NCI-H2107 (cell line): ENCODE measurements around the gene DNAI2.
A peak's percentile ranks its signal among the peaks of the same experiment; 100 is the strongest.

ENCODE experiments used
- DNase-seq: peaks from one replicate; lab custom pipeline; 2025; lab: John Stamatoyannopoulos, UW

DNAI2 gene

DNA sequence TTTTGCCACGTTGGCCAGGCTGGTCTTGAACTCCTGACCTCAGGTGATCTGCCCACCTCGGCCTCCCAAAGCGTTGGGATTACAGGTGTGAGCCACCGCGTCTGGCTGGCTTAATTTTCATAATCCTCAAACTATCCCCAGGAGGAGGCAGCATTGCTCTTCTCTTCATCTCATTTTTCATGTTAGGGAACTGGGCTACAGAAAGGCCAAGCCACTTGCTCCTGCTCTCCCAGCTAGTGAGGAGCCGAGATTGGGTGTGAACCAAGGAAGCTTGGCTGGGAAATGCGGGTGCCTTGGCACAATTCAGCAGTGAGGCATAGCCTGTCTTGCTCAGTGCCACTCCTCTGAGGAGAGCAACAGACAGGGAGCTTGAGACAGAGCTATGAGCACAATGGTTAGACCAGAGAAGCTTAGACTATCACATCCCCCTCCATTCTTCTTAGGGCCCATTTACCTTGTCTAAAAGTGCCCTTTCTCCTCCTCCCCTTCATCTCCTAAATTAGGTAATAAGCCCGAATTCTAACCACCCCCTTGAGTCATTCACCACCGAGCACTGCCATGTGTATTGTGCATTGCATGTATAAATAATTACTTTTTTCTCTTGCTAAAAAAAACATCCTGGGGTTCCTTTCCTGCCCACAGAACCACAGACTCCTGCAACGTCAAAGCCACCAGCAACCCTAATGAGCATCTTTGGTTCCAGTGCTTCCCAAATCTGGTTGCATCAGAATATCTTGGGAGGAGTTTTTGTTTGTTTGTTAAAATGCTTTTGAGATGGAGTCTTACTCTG is 32.0 kb downstream of the DNAI2 start:
- DNase-seq, result no peak

DNA sequence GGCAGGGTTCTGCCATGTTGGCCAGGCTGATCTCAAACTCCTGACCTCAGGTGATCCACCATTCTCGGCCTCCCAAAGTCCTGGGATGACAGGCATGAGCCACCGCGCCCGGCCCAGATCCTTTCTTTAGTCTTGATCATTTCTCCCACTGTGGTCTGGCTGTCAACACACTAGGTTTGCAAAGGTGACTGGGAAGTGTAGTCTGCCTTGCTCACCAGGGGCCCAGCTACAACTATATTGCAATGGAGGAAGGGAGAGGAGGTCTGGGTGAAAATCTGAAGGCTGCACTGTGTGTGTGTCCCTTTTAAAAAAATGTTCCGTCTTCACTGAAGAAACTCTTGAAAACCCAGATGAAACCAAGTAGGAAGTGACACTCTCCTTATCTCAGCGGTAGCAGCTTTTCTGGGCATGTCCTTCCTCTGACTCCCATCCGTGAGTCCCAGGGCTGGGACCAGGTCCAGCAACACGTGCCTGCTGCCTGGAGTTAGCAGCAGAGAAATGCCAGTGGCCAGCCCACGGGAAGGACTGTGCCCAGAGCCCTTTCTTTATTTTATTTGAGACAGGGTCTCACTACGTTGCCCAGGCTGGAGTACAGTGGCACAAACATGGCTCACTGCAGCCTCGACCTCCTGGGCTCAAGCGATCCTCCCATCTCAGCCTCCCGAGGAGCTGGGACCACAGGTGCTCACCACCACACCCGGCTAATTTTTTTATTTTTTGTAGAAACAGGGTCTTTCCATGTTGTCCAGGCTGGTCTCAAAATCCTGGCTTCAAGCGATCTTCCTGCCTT is 34.1 kb downstream of the DNAI2 start:
- DNase-seq, result no peak

- DNase-seq, result no peak
Measured at GRCh38 chr17:74309902-74310301, 35.9 kb downstream of the DNAI2 start.

- no peak for DNase-seq
Measured at GRCh38 chr17:74314877-74315276, 40.8 kb downstream of the DNAI2 start.

- DNase-seq, result peak; percentile 28
Measured at GRCh38 chr17:74316220-74316619, 42.2 kb downstream of the DNAI2 start.

DNA sequence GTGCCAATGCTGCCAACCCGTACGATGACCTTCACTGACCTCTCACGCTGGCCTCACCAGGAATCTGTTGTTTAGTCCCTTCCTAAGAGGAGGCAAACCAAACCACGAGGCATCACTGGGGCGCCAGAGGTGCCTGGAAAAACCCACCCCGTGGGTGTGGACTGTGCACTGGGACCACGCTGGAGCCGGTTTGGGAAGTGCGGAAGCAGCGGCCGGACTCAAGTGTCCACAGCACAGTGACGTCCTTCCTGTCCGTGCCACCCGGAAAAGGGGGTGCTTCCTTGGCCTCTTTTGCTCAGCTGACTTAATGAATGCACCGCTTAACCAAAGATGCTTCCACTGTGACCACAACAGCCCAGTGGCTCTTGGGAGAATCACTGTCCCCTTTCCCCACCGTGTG is 43.0 kb downstream of the DNAI2 start:
- DNase-seq, result no peak

GRCh38 chr17:74318391-74318790 is 44.4 kb downstream of the DNAI2 start:
- no peak for DNase-seq

DNA sequence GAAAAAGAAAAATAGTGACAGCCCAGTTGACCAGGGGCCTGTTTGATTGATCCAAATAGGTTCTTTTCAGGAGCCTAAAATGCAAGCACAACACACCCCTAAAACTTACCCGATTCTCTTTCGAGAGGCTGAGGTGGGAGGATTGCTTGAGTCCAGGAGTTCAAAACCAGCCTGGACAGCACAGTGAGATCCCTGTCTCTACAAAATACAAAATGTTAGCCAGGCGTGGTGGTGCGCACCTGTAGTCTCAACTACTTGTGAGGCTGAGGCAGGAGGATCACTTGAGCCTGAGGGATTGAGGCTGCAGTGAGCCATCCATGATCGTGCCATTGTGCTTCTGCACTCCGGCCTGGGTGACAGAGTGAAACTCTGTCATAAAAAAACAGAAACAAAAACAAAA is 50.5 kb downstream of the DNAI2 start:
- DNase-seq, result no peak

DNA sequence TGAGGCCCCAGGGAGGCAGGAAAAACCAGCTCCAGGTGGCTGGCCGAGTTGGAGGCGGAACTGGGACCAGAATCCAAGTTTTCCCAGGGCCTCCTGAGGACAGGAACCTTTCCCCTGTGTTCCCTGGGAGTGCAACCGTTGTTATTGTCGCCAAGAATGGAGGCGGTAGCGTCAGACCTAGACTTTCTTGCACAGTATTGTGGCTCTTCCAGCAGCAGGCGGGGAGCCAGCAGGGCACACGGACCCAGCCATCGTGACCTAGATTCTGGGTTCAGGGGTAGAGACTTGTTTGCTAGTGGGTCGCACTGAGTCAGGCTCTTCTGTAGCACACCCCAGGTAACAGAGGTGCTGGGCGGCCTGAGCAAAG is 51.3 kb downstream of the DNAI2 start:
- no peak for DNase-seq

GRCh38 chr17:74325743-74326379 is 51.8 kb downstream of the DNAI2 start, which contains the start of gene KIF19:
KIF19 (plus strand) TSS chr17:74326226; CDS start chr17:74326350, 124 bp downstream.
- no peak for DNase-seq

- no peak for DNase-seq
Measured at GRCh38 chr17:74326506-74326905, 52.5 kb downstream of the DNAI2 start.

DNA sequence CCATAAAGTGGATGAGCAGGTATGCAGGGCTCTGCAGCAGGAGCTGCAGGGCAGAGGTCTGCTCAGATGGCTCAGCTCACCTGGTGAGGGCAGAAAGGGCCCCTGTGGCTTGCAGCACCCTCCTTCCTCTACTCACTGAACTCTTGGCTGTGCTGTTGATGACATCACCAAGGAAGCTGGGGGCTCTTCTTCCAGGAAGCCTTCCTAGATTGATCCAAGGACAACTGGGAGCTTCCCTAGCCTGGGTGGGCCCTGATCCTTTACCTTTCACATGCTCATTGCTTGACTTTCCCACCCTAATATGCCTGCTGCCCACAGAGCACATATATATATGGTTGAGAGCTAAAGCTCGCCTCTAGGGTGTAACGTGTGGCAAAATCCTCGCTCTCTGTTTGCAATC is 54.5 kb downstream of the DNAI2 start:
- no peak for DNase-seq

DNA sequence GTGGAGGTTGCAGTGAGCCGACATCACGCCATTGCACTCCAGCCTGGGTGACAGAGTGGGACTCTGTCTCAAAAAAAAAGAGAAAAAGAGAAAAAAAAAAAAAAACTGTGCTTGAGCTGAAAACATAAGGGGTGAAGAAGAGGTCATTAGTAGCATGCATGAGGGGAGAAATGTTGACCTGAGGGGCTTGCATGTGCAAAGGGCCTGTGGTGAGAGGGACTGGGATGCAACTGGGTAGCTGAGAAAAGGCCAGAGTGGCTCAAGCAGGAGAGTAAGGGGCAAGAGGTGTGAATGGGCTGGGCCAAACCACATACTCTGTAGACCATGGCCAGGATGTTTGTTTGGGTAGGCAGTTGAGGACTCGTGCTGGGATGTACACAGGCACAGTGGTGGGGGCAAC is 55.3 kb downstream of the DNAI2 start:
- no peak for DNase-seq

DNA sequence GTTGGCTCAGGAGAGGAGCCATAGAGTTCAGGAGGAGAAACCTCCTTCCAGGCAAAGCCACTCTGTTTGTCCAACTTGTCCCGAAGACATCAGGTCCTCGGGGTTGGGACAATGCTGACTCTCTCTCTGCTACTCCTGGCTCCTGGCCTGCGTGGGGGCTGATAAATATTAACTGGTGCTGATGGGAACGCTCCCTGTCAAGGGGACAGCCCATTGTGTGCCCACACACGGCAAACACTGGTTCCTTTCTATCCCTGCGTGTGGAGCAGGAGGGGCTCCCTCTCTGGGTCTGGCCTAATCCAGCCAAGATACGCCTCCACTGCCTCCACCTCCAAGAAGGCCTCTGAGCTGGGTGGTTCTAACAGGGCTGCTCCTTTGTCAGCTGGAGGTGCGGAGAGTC is 56.4 kb downstream of the DNAI2 start:
- DNase-seq, result no peak

GRCh38 chr17:74332017-74332650 is 58.1 kb downstream of the DNAI2 start:
- no peak for DNase-seq

- peak; percentile 64 for DNase-seq
Measured at GRCh38 chr17:74332763-74333283, 58.8 kb downstream of the DNAI2 start.

GRCh38 chr17:74334393-74335039 is 60.5 kb downstream of the DNAI2 start:
- no peak for DNase-seq

- DNase-seq, result no peak
Measured at GRCh38 chr17:74335529-74336062, 61.6 kb downstream of the DNAI2 start.

- no peak for DNase-seq
Measured at GRCh38 chr17:74336307-74336706, 62.3 kb downstream of the DNAI2 start.

- no peak for DNase-seq
Measured at GRCh38 chr17:74337834-74338500, 63.9 kb downstream of the DNAI2 start.
